SJCRH30 (cell line): Measurements from ENCODE around the gene P2RY4. TPM values are rescaled to one million over a fixed set of nuclear protein-coding genes. Genes with fewer than 3 reads are reported as not detected.
"Not testable (repeated sequence)": the region's sequence is repeated elsewhere in the genome, so short reads cannot be mapped to it uniquely, and the experiment has no call there.

Experiments used
- DNase-seq, 2 experiments: peaks; one replicate each; pipeline ENCODE4 v3.0.0-alpha.2; 2015 to 2020
- H3K27ac ChIP-seq: fragments of 250-450 bp; sonication (Bioruptor Pico); 2 replicates; pipeline ENCODE4 v1.5.1; 2020; ENCODE audit warnings: mild to moderate bottlenecking, moderate library complexity
- H3K27me3 ChIP-seq: fragments of 250-450 bp; sonication (Bioruptor Pico); 2 replicates; pipeline ENCODE4 v1.5.1; 2020; ENCODE audit warnings: mild to moderate bottlenecking, moderate library complexity
- H3K36me3 ChIP-seq: fragments of 250-450 bp; sonication (Bioruptor Pico); 2 replicates; pipeline ENCODE4 v1.5.1; 2020; ENCODE audit warnings: mild to moderate bottlenecking, moderate library complexity
- H3K4me1 ChIP-seq: fragments of 250-450 bp; sonication (Bioruptor Pico); 2 replicates; pipeline ENCODE4 v1.5.1; 2020; ENCODE audit warnings: mild to moderate bottlenecking, moderate library complexity
- H3K4me3 ChIP-seq: fragments of 250-450 bp; sonication (Bioruptor Pico); 2 replicates; pipeline ENCODE4 v1.5.1; 2020; ENCODE audit warnings: mild to moderate bottlenecking, moderate library complexity
- H3K9me3 ChIP-seq: fragments of 250-450 bp; sonication (Bioruptor Pico); replicated peaks from 2 replicates; pipeline ENCODE4 v1.5.1; 2020; ENCODE audit warnings: mild to moderate bottlenecking, moderate library complexity
- total RNA-seq: library from RNA; depleted of rRNA; stranded (reverse); fragments of >200 nt; shearing (Covaris generic); gene quantifications from 2 replicates; pipeline ENCODE4 v1.2.3, GENCODE V29; 2014

P2RY4 gene
- total RNA-seq, 1 experiment from 2014 or later = 0.22 TPM

GRCh38 chrX:70255452-70255851, 4.6 kb downstream of the P2RY4 start:
- no peak for DNase-seq

GRCh38 chrX:70254909-70255308, 5.1 kb downstream of the P2RY4 start:
- no peak overlapping the region for H3K27ac ChIP-seq
- no peaks in the 10 kb centered on the region for H3K9me3 ChIP-seq
- no peaks in the 10 kb centered on the region for H3K4me1 ChIP-seq
- no peaks in the 10 kb centered on the region for H3K27me3 ChIP-seq
- no peak for DNase-seq
- H3K36me3 ChIP-seq = no peaks in the 10 kb centered on the region
- H3K4me3 ChIP-seq = no peak overlapping the region

More at GRCh38 chrX:70255452-70255851, 4.6 kb downstream of the P2RY4 start:
- Histone ChIP-seq H3K36me3 (no peaks in the 10 kb centered on the region), H3K9me3 (no peaks in the 10 kb centered on the region), H3K4me3 (no peak overlapping the region), H3K4me1 (no peaks in the 10 kb centered on the region), H3K27me3 (no peaks in the 10 kb centered on the region), H3K27ac (no peak overlapping the region)

GRCh38 chrX:70254063-70254400, 6.0 kb downstream of the P2RY4 start:
- DNase-seq = no peak
- Histone ChIP-seq H3K4me3 (no peak overlapping the region), H3K4me1 (no peaks in the 10 kb centered on the region)

GRCh38 chrX:70253377-70254062, 6.5 kb downstream of the P2RY4 start:
- no peaks in the 10 kb centered on the region for H3K9me3 ChIP-seq
- no peak overlapping the region for H3K4me3 ChIP-seq
- H3K27me3 ChIP-seq = no peaks in the 10 kb centered on the region
- no peaks in the 10 kb centered on the region for H3K36me3 ChIP-seq
- H3K27ac ChIP-seq = no peak overlapping the region
- DNase-seq = no peak
- no peaks in the 10 kb centered on the region for H3K4me1 ChIP-seq

More at GRCh38 chrX:70254063-70254400, 6.0 kb downstream of the P2RY4 start:
- H3K27ac ChIP-seq = no peak overlapping the region
- H3K36me3 ChIP-seq = no peaks in the 10 kb centered on the region
- no peaks in the 10 kb centered on the region for H3K9me3 ChIP-seq
- no peaks in the 10 kb centered on the region for H3K27me3 ChIP-seq

GRCh38 chrX:70252491-70252890, 7.5 kb downstream of the P2RY4 start:
- H3K27me3 ChIP-seq = no peaks in the 10 kb centered on the region
- no peak overlapping the region for H3K4me3 ChIP-seq
- no peaks in the 10 kb centered on the region for H3K4me1 ChIP-seq
- no peak overlapping the region for H3K27ac ChIP-seq
- no peaks in the 10 kb centered on the region for H3K9me3 ChIP-seq
- no peaks in the 10 kb centered on the region for H3K36me3 ChIP-seq
- DNase-seq = no peak

GRCh38 chrX:70247252-70247651, 12.8 kb downstream of the P2RY4 start:
- no peak overlapping the region for H3K27ac ChIP-seq
- no peak for DNase-seq
- H3K4me3 ChIP-seq = no peak overlapping the region
- no peaks in the 10 kb centered on the region for H3K27me3 ChIP-seq
- H3K4me1 ChIP-seq = no peaks in the 10 kb centered on the region
- H3K9me3 ChIP-seq = no peaks in the 10 kb centered on the region
- no peaks in the 10 kb centered on the region for H3K36me3 ChIP-seq

GRCh38 chrX:70244881-70245280, 15.1 kb downstream of the P2RY4 start:
- Histone ChIP-seq H3K27me3 (no peaks in the 10 kb centered on the region), H3K4me3 (no peak overlapping the region), H3K36me3 (no peaks in the 10 kb centered on the region), H3K9me3 (no peaks in the 10 kb centered on the region), H3K27ac (no peak overlapping the region), H3K4me1 (no peaks in the 10 kb centered on the region)
- DNase-seq = no peak

GRCh38 chrX:70243601-70244000, 16.4 kb downstream of the P2RY4 start:
- not testable (repeated sequence) for H3K27ac ChIP-seq, H3K36me3 ChIP-seq, H3K9me3 ChIP-seq, H3K27me3 ChIP-seq, DNase-seq, H3K4me1 ChIP-seq, H3K4me3 ChIP-seq

GRCh38 chrX:70241501-70241900, 18.5 kb downstream of the P2RY4 start:
- no peaks in the 10 kb centered on the region for H3K4me1 ChIP-seq
- no peak overlapping the region for H3K4me3 ChIP-seq

GRCh38 chrX:70240751-70241150, 19.3 kb downstream of the P2RY4 start:
- H3K27ac ChIP-seq = no peak overlapping the region
- no peaks in the 10 kb centered on the region for H3K9me3 ChIP-seq
- H3K4me3 ChIP-seq = no peak overlapping the region
- no peak for DNase-seq
- no peaks in the 10 kb centered on the region for H3K27me3 ChIP-seq
- H3K4me1 ChIP-seq = no peaks in the 10 kb centered on the region
- H3K36me3 ChIP-seq = no peaks in the 10 kb centered on the region

More at GRCh38 chrX:70241501-70241900, 18.5 kb downstream of the P2RY4 start:
- no peak overlapping the region for H3K27ac ChIP-seq
- no peaks in the 10 kb centered on the region for H3K27me3 ChIP-seq
- no peaks in the 10 kb centered on the region for H3K36me3 ChIP-seq
- no peaks in the 10 kb centered on the region for H3K9me3 ChIP-seq
- DNase-seq = no peak

- Histone ChIP-seq H3K27ac (no peak within 1 kb of the TSS), H3K36me3 (no peaks in the 10 kb centered on the region), H3K27me3 (no peaks in the 10 kb centered on the region), H3K4me1 (no peaks in the 10 kb centered on the region), H3K9me3 (no peaks in the 10 kb centered on the region), H3K4me3 (no peak within 1 kb of the TSS)
- DNase-seq = no peak
Observed at GRCh38 chrX:70234355-70234754, 25.6 kb downstream of the P2RY4 start, which contains the start of gene AWAT1. Gene AWAT1, plus strand, starts transcription at chrX:70234655. Its CDS starts 41 bp downstream, at chrX:70234696.

GRCh38 chrX:70231666-70232065, 28.3 kb downstream of the P2RY4 start:
- H3K9me3 ChIP-seq = no peaks in the 10 kb centered on the region
- no peak overlapping the region for H3K27ac ChIP-seq
- H3K4me3 ChIP-seq = no peak overlapping the region
- H3K36me3 ChIP-seq = no peaks in the 10 kb centered on the region
- no peaks in the 10 kb centered on the region for H3K4me1 ChIP-seq
- H3K27me3 ChIP-seq = no peaks in the 10 kb centered on the region
- no peak for DNase-seq

GRCh38 chrX:70226687-70227086, 33.3 kb downstream of the P2RY4 start:
- no peaks in the 10 kb centered on the region for H3K4me1 ChIP-seq
- no peaks in the 10 kb centered on the region for H3K27me3 ChIP-seq
- H3K36me3 ChIP-seq = no peaks in the 10 kb centered on the region
- H3K27ac ChIP-seq = no peak overlapping the region
- H3K4me3 ChIP-seq = no peak overlapping the region
- no peak for DNase-seq
- H3K9me3 ChIP-seq = no peaks in the 10 kb centered on the region

- H3K36me3 ChIP-seq = no peaks in the 10 kb centered on the region
- H3K4me1 ChIP-seq = no peaks in the 10 kb centered on the region
- no peak overlapping the region for H3K27ac ChIP-seq
- H3K27me3 ChIP-seq = no peaks in the 10 kb centered on the region
- no peaks in the 10 kb centered on the region for H3K9me3 ChIP-seq
- H3K4me3 ChIP-seq = no peak overlapping the region
- no peak for DNase-seq
Observed at GRCh38 chrX:70226048-70226447, 34.0 kb downstream of the P2RY4 start.

- H3K27me3 ChIP-seq = no peaks in the 10 kb centered on the region
- no peaks in the 10 kb centered on the region for H3K9me3 ChIP-seq
- no peak for DNase-seq
- H3K27ac ChIP-seq = no peak overlapping the region
- no peaks in the 10 kb centered on the region for H3K36me3 ChIP-seq
- no peaks in the 10 kb centered on the region for H3K4me1 ChIP-seq
- H3K4me3 ChIP-seq = no peak overlapping the region
Observed at GRCh38 chrX:70219938-70220764, 39.9 kb downstream of the P2RY4 start.
